ENCODE data around the gene SORCS2.

The SORCS2 gene

DNA sequence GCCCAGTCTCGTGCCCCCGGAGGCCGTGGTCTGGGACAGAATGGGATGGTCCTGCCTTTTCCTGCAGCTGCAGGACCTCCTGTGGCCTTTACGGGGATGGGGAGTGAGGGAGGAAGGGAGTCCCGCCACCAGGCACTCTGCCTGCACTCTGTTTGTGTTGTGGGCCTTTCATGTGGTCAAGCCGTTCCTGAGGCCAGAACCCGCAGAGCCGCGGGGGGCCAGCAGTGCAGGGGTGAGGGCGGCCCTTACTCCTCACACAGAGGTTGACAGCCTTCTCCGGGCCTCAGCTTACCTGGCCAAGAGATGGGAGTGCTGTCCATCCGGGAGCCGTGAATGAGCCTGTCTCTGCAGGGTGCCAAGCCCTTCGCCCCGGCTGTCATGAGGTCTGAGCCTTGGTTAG is 516.6 kb downstream of the SORCS2 start:
- Histone ChIP-seq H3K27me3 (no peaks in the 10 kb centered on the region), H3K4me1 (no peaks in the 10 kb centered on the region), H3K9me3 (no peaks in the 10 kb centered on the region), H3K36me3 (no peaks in the 10 kb centered on the region), H3K4me3 (ENCODE audit: low read depth, low read length) (no peak overlapping the region)
- TF ChIP-seq CTCF (IDR thresholded peaks at IDR 0.05; ENCODE audit: low read depth, low read length), result no peak
- DNase-seq, result no peak

DNA sequence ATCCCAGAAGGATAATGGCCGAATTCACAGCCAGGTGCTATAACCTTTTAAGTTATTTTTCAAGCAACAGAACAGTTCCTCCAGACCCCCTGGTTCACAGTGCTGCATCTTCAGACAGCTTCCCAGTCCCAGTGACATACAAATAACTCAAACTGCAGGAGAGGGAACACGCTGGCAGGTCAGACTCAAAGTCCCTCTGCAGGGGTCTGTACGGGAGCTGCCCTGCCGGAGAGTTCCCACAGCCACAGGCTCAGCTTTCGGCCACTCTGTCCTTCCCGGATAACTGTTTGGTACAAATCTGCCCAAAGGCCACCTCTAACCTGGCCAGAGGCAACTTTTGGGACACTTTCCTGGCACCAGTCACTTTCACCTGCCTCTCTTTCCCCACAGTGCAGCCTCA is 517.1 kb downstream of the SORCS2 start:
- DNase-seq, result no peak
- Histone ChIP-seq H3K4me1 (no peaks in the 10 kb centered on the region), H3K4me3 (ENCODE audit: low read depth, low read length) (no peak overlapping the region), H3K27me3 (no peaks in the 10 kb centered on the region), H3K36me3 (no peaks in the 10 kb centered on the region), H3K9me3 (no peaks in the 10 kb centered on the region)
- TF ChIP-seq CTCF (IDR thresholded peaks at IDR 0.05; ENCODE audit: low read depth, low read length), result no peak

DNA sequence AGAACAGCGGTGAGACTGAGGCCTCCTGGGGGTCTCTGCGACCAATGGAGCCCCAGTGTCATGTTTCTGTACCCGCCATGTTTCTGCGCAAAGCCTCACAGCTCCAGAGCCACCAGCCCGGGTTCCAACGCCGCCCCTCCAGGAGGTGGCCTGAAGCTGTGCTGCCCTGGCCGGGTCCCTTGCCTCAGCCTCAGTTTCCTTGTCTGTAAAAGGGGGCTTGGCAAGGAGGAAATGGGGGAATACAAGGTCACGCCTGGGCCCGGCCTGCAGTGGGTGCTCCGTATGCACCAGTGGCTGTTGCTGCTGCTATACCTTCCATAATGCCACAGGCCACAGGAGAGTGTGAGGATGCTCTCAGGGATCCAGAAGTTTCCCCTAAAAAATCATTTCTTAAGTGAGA is 517.8 kb downstream of the SORCS2 start:
- no peak overlapping the region for H3K4me3 ChIP-seq (ENCODE audit: low read depth, low read length)
- TF ChIP-seq CTCF (IDR thresholded peaks at IDR 0.05; ENCODE audit: low read depth, low read length), result no peak
- no peaks in the 10 kb centered on the region for H3K27me3 ChIP-seq
- DNase-seq, result no peak
- H3K4me1 ChIP-seq, result no peaks in the 10 kb centered on the region
- H3K9me3 ChIP-seq, result no peaks in the 10 kb centered on the region
- H3K36me3 ChIP-seq, result no peaks in the 10 kb centered on the region

DNA sequence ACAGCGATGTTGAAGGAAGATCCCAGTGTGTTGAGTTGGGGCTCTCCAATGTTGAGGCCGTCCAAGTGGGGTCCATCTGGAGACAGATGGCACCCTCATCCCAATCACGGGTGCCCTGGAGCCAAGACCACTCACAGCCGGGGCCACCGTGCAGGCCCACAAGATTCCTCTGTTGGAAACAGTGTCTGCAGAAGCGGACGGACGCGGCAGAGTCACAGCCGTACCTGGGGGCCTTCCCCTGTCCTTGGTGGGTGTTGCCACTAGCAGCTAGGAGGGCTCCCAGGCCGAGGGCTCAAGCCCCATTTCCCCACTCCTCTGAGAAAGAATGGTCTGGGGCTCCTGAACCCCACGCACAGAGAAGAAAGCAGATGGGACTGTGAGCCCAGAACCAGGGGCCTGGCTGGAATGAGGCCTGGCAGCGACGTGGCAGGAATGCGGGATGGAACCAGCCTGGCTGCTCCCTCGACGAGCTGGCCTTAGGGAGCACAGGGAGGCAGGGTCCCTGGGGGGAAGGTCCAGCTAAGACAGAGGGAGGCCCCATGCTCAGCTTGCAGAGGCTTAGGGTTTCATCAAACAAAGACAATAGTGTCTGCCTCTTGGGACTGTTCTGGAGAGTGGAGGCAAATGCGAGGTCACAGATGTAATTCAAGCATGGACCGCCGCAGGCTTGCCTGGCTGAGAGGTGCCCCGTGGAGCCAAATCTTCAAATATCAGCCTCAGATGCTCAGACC is 518.4 kb downstream of the SORCS2 start:
- DNase-seq, result no peak
- no peaks in the 10 kb centered on the region for H3K27me3 ChIP-seq
- H3K9me3 ChIP-seq, result no peaks in the 10 kb centered on the region
- H3K4me1 ChIP-seq, result no peaks in the 10 kb centered on the region
- no peaks in the 10 kb centered on the region for H3K36me3 ChIP-seq
- no peak overlapping the region for H3K4me3 ChIP-seq (ENCODE audit: low read depth, low read length)
- TF ChIP-seq CTCF (IDR thresholded peaks at IDR 0.05; ENCODE audit: low read depth, low read length), result no peak

GRCh38 chr4:7711307-7711963 is 519.1 kb downstream of the SORCS2 start:
- Histone ChIP-seq H3K4me1 (no peaks in the 10 kb centered on the region), H3K36me3 (no peaks in the 10 kb centered on the region), H3K4me3 (ENCODE audit: low read depth, low read length) (no peak overlapping the region), H3K27me3 (no peaks in the 10 kb centered on the region), H3K9me3 (no peaks in the 10 kb centered on the region)
- TF ChIP-seq CTCF (IDR thresholded peaks at IDR 0.05; ENCODE audit: low read depth, low read length), result no peak
- no peak for DNase-seq

DNA sequence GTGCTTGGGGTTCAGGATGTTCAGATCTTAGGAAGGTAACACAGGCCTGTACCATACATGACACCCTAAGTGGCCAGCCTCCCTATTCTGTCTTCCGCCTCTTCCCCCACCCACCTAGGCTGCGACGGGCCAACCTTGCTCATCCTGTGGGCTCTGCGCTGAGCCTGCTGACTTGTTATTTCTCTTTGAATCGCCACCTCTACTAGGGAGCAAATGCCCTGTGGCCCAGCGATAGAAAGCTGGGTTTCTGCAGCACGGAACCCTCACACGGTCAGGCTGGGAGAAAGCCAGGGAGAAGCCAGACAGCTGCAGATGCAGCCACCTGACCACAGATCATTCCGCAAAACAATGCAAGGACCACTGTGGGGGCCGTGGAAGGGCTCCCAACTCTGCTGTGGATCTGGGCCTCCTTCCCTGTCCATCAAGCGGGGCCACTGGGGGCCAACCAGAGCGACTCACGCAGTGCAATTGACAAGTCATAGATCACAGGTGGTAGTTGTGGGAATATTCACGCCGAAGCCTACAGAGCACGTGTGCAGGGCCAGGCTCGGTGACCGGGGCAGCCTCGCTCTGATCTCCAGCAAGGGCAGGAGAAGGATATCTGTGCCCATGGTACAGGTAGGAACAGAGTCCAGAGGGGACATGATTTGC is 519.8 kb downstream of the SORCS2 start:
- TF ChIP-seq CTCF (IDR thresholded peaks at IDR 0.05; ENCODE audit: low read depth, low read length), result no peak
- Histone ChIP-seq H3K4me1 (no peaks in the 10 kb centered on the region), H3K27me3 (no peaks in the 10 kb centered on the region)

More for the DNA sequence above, 519.8 kb downstream of the SORCS2 start:
- no peaks in the 10 kb centered on the region for H3K36me3 ChIP-seq
- H3K4me3 ChIP-seq (ENCODE audit: low read depth, low read length), result no peak overlapping the region
- no peaks in the 10 kb centered on the region for H3K9me3 ChIP-seq
- no peak for DNase-seq

All from BE2C (cell line).